GM21717 (cell line): ENCODE results near the gene MCUB.

Experiments used
- ATAC-seq: cut with Tn5 transposase; IDR thresholded peaks from one replicate; pipeline ENCODE4 v1.9.1; 2021; ENCODE audit warnings: mild to moderate bottlenecking, moderate library complexity; ENCODE audit not compliant: unreplicated experiment

The MCUB gene

DNA sequence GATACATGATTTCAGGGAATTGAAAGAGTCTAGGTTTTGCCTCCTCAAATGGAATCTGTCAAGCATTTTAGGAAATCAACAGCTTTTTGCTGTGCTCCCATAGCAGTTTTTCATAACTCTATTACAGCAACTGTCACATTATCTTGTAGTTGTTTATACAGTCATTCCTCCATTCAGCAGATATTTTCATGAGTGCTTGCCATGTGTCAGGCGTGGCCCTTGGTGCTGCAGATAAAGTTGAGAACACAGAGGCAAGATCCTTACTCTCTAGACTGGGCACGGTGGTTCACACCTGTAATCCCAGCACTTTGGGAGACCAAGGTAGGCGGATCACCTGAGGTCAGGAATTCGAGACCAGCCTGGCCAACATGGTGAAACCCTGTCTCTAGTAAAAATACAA, 67.3 kb downstream of the MCUB start:
- ATAC-seq: no peak

DNA sequence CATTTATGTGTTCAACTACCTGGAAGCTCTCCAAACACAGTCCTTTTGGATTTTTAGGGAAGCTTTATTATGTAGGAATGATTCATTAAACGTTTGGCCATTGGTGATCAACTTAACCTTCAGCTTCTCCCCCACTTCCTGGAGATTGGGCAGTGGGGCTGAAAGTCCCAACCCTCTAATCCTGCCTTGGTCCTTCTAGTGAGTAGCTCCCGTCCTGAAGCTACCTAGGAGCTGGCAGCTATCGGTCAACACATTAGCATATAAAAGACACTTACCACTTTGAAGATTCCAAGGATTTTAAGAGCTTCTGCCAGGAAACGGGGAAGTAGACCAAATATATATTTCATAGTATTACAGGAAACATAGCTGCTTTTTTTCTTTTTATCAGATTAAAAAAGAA, 69.7 kb downstream of the MCUB start:
- no peak for ATAC-seq

DNA sequence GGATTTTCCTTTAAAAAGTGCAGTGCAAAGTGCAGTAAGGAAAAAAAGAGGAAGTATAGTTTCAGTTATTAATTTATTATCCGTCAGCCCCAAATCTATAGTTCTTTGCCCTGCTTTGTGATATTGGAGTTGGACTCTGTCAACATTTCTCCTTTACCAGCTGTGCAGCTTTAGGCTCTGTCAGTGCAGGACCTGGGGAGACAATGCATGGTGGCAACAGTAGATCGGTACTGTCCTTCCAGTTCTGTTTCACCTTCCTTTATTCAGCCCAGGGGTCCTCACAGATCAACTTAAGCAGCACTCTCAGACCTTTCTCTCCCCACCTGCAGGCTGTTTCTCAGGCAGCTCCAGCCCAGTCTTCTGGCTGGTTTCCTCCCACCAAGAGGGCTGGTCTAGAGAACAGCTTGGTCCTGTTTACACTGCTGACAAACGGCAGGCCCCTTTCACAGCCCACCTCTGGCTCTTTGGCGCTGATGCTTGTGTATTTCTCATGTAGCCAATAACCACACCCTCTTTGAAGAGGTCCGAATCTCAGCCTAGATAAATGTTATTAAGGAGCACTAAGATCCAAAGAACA, 71.6 kb downstream of the MCUB start:
- no peak for ATAC-seq

DNA sequence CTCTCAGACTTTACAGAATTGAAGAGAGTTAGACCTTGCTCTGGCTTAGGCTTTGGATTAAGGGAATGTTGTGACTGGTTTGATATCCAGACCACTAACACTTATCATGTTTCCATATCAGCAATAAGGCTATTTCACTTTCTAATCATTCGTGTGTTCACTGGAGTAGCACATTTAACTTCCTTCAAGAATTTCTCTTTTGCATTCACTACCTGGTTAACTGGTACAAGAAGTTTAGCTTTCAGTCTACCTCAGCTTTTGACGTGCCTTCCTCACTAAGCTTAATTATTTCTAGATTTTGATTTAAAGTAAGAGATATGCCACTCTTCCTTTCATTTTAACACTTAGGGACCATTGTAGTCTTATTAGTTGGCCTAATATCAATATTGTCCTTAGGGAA, 80.6 kb downstream of the MCUB start:
- ATAC-seq: no peak

DNA sequence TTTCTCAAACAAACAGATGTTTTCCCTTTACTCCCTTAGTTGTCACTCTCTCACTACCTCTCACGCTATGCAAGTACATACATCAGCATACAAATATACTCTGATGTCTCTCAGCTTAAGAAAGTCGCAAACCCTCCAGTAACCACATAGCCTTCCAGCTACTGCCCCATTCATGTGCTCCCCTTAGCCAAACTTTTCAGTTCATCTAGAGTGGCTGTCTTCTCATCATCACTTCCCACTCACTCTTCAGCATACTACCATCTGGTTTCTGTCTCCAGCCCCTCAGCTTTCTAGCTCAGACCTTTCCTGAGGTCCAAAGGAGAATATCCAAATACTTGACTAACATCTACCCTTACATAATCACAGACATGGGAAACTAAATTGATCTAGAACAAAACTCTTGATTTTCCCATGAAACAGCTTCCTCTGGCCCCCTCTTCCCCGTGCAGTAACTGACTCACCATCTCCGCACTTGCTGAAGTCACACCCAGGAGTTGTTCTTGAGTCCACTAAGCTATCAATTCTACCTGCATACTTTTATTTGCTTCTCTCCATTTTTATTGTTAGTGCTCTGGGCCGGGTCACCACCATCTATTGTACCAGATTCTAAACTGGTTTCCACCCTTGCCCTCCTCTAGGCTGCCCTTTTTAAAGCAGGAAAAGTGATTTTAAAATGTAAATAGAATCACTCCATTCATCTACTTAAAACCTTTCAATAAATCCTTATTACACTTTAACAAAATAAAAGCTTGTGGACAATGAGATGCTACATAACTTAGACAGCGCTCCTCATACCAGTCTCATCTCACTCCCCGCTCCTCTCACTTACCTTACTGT, 86.0 kb downstream of the MCUB start:
- ATAC-seq: no peak

DNA sequence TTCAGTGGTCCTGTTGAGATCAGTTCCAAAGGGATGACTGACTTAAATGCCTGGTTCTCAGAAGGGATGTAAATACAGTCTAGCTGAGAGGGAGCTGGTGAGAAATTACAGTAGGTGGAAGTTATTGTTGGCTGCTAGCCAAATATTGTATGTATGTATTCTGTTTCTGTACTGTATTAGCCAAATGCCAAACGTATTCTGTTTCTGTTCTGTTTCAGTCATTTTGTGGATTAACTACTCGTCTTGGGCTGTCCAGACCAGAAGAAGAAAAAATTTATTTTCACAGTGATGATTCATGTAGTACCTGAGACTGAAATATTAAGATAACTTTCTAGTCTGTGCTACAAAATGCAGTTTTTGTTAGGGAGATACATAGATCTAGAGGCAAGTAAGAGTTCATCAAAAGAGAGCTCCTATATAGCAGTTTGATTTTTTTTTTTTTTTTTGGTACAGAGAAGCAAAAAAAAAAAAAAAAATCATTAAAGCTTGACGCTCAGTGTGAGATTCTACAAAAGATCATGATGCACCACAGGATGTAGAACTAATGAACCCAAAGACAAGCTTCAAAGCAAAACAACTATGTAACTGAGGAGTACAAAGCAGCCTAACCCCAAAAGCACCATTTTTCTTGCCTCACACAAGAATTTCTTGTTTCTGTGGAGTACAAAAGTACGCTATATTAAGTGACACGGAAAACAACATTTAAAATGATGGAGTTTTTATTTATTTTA, 88.4 kb downstream of the MCUB start:
- ATAC-seq: peak; percentile 64

DNA sequence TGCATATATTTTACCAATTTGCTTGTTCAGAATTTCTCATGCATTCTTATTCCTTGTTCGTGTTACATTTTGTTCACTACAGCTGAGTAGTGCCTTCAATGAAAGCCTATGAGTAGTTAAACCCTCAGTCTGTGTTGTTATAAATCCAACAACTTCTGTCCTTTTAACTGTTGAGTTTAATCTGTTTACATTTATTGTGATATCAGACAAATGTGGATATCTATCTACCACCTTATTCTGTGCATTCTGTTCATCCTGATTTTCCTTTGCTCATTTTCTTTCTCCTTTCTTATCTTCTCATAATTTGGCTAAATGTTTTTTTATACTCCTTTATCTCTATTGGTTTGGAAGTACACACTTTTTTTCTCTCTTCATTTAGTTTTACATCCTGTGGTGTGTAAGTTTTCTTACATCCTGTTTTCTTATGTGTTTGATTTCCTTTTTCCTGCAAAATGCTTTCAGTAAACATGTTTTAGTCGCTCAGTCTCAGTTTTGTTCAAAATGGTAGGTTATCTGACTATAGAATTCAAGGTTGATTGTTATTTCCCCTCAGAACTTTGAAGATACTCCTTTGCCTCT, 89.0 kb downstream of the MCUB start:
- no peak for ATAC-seq

DNA sequence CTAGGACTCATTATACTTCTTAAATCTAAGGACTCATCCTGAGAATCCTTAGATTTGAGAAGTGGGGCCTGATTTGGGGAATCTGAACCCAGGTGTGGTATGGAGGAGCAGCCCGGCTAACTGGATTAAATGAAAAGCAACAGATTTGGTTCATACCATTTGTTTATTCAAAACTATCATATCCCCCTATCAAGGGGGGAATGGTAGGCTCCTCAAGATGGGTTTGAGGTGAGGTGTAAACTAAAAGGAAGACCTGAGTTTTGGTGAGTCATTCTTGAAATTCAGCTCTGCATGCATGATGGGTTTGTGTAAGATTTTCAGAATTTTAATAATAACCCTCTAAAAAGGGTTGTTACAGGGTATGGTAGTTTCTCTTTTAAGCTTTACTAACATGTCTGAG, 89.8 kb downstream of the MCUB start:
- peak; percentile 73 for ATAC-seq

DNA sequence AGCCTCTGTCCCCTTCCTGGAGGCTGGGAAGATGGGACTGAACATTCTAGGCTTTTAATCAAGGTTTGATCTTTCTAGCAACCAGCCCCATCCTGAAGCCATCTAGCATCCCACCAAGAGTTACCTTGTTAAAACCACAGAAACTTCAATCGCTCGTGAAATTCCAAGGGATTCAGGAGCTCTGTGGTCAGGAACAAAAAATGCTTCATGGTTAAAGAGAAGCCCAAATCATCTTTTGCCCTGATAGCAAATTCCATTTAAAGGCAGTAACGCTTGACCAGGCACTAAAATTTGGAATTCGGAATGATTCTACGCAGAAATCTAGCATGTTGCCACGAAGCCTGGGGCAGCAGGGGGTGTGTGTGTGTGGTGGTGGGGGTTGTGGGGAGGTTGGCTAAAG, 95.3 kb downstream of the MCUB start:
- ATAC-seq: no peak

DNA sequence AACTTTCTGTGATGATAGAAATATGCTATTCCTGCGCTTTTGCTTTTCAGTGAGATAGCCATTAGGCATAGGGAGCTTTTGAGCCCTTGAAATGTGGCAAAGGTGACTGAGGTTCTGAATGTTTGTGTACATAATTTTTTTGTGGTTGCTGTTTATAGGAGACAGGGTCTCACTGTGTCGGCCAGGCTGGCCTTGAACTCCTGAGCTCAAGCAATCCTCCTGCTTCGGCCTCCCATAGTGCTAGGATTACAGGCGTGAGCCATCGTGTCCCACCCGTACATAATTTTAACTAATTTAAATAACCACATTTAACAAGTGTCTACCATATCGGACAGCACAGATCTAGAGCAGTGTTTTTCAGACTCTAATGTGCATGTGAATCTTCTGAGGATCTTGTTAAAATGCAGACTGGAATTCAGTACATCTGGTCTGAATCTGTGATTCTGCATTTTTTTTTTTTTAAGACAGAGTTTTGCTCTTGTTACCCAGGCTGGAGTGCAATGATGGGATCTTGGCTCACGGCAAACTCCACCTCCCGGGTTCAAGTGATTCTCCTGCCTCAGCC, 97.9 kb downstream of the MCUB start:
- ATAC-seq: no peak

DNA sequence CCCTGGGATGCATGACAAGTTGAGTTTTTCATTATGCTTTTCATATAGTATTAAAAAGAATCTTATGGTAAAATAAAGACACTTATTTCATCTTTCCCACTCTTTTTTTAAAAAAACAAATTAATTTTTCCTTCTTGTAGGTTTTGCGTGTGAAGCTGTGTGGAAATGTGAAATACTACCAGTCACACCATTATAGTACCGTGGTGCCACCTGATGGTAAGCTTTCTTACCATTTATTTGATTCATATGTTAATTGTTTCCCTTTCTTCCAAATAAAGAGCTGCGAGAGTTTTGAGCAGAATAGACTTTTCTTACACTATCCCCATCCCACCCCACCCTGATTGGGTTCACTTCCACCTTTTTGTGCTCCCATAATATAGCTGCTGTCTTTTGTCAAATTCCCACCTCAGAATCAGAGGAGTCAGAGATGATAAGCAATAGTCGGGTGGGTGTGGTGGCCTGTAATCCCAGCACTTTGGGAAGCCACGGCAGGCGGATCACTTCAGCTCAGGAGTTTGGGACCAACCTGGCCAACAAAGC, 98.9 kb downstream of the MCUB start:
- ATAC-seq: no peak

DNA sequence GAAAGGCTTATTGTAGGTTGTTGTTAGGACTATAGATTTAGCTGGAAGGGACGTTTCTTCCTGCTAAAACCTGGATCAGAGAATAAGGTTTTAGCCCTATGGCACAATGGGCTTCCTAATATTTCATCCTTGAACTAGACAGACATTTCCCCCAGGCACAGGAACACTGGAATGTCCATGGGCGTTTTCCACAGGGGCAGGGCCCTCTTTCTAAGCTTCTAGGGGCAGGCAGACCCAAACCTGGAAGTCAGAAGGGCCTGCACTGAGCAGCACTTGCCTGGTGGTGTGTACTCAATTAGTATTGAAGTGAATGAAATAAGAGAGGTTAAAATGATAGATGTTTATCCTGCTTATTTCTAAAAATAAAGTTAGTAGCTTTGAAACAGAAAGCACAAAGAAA, 102.1 kb downstream of the MCUB start:
- no peak for ATAC-seq

DNA sequence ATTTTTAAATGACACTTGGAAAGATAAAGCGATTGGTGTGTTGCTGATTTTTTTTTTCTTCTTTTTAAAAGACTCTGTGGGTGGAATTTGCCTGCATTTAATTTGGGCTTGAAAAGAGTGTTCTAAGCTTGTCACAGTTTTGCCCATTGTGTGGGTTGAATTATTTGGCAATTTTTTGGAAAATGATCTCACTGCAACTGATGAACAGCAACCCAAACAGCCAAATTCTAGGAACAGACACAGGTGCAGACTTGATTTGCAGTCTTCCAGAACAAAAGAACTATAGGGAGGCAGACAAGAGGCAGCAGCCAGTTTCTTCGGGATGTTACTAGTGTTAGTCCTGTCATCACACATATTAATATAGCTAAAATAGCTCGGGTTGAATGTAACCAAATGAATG, 102.7 kb downstream of the MCUB start:
- no peak for ATAC-seq

DNA sequence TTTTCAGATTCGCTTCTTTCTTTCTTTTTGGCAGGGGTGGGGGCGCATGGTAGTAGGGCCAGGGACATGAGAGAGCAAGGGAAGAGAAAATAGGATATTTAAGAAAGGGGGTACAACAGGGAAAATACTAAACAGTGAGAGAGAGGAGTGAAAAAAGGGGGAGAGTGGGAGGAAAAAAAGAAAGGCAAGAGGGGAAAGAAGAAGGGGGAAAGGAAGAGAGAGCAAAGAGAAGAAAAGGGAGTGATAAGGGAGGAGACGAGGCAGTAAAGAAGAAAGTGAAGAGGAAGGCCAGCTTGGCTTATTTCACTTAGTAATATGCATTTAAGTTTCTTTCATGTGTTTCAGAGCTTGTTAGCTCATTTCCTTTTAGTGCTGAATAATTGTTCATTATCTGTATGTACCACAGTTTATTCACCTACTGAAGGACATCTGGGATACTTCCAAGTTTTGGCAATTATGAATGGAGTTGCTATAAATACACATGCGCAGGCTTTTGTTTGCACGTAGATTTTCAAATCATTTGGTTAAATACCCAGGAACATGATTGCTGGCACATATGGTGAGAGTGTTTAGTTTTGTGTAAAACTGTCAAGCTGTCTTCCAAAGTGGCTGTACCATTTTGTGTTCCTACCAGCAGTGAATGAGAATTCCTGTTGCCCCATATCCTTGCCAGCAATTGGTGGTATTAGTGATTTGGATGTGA, 105.9 kb downstream of the MCUB start:
- no peak for ATAC-seq

DNA sequence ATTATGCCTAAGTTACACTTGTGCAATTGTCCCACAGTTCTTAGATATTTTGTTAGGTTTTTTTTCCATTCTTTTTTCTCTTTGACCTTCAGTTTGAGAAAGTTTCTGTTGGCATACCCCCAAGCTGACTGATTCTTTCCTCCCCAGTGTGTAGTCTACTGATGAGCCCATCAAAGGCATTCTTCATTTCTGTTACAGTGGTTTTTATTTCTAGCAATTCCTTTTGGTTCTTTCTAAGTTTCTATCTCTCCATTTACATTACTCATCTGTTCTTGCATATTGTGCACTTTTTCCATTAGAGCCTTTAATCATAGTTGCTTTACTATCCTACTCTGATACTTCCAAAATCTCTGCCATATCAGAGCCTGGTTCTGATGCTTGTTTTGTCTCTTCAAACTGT, 111.3 kb downstream of the MCUB start:
- ATAC-seq: no peak

DNA sequence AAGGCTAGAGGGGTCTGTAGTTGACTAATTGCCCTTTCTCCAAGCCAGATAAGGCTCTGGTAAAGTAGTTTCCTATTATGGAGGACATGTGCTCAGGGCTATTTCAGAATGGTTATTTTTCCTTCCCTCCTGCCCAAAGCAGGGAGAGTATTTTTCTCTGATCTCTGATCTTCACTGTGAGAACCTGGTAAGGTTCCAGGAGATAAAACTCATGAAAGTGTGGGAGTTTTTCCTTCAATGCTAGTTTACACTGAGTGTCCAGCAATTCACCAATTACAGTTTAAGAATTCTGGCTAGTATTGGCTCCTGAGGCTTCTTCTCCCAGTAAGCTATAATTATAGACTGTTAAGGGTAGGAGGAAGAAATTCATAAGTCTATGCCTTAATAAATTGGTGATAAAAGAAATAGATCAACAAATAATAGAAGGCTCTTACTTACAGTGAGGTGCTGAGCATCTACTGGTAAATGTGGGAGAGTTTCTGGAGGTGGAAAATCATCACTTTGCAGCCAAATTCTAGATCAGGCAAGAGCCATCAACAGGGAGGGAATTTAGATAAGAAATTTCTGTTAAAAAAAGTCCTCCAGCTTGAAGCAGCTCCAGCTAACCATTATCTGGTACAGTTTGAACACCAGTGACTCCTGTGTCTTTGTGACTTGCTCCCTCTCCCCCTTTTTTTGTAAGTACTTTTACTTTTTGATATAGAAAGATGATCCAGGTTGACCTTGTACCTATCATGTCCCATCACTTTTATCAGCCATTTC, 112.3 kb downstream of the MCUB start:
- ATAC-seq: no peak

DNA sequence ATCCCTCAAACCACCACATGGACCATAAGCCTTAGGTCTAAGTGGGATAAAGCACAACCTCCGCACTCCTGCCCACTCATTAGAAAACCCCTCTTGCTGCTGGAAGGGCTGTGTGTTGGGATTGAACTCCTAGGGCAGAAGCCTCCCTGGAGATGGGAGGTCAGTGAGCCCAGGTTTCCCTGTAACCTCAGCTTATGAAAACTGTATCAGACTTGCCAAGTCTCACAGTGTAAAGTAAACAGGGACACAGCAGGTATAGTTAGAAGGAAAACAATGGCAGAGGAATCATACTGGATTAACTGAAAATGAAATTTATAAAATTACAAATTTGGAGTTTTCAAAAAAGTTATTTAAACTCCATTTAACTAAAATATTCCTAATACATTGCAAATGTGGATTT, 113.3 kb downstream of the MCUB start:
- ATAC-seq: no peak

DNA sequence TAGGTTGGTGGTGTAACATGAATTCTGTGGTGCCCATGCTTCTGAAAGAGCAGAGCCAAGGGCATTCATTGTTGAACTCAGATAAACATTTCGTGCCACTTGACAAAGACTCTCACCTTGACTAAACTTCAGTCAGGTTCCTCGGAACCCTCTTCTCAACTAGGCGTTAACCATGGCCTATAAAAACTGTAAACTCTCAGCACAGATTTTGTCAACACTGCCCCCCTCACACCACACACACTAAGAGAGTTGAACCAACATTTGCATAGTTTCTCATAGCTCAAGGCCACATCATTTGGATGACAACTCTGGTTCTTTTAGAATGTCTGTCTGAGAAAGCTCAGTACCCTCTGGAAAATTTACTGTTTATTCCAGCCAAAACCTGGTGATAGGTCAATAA, 115.1 kb downstream of the MCUB start:
- no peak for ATAC-seq

DNA sequence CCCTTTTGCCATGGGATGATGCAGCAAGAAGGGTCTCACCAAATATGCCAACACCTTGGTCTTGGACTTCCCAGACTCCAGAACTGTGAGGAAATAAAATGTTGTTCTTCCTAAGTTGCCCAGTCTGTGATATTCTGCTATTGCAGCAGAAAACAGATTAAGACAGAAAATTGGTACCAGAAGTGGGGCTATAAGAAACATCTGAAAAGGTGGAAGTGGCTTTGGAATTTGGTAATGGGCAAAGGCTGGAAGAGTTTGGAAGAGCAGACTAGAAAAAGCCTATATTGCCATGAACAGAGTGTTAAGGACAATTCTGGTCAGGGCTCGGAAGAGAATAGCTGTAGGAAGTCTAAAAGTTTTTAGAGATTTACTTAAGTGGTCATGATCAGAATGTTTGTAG, 115.8 kb downstream of the MCUB start:
- no peak for ATAC-seq

DNA sequence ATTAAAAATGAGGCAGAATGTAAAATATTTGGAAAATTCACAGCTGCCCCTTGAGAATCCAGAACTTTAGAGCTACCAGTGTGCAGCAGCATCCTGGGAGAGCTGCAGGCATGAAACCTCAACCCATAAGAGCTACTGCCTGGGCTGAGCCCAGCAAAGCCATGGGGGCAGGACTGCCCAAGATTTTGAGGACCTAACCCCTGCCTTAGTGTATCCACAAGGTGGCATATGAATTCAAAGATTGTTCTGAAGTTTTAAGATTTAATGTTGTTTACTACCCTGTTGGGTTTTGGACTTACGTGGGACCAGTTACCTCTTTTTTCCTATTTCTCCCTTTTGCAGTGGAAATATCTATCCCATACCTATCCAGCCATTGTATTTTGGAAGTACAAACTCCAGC, 116.8 kb downstream of the MCUB start:
- ATAC-seq: no peak
